HL-60 (cell line): Measurements from ENCODE around the gene SPTB.

Experiments used
- POLR2AphosphoS5 ChIP-seq: IDR thresholded peaks from 2 replicates; pipeline ENCODE4 v1.6.1; 2012; ENCODE audit warnings: low read depth
- TF ChIP-seq, protein P1 (sequence below): IDR thresholded peaks from one replicate; pipeline ENCODE4 v1.5.1; 2011; ENCODE audit warnings: low read length, control low read depth, inconsistent platforms; ENCODE audit not compliant: insufficient read depth

DNA sequence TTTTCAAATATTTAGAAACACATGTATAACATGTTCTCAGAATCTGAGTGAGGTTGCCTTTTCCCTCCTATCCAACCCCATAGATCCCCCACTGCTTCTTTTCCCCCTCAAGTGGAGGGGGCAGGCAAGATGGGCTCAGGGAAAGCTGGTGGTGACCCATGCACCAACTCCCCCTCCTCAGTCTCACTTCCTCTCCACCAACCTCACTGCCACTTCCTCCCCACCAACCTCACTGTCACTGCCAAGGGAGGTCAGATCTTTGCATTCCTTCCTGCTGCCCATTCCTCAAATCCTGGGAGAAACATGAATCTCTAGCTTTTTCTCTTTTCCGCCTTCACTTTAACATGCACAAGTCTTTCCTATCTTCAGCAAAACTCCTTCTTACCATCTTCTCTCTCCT, 48.7 kb downstream of the SPTB start:
- TF ChIP-seq, protein P1, sequence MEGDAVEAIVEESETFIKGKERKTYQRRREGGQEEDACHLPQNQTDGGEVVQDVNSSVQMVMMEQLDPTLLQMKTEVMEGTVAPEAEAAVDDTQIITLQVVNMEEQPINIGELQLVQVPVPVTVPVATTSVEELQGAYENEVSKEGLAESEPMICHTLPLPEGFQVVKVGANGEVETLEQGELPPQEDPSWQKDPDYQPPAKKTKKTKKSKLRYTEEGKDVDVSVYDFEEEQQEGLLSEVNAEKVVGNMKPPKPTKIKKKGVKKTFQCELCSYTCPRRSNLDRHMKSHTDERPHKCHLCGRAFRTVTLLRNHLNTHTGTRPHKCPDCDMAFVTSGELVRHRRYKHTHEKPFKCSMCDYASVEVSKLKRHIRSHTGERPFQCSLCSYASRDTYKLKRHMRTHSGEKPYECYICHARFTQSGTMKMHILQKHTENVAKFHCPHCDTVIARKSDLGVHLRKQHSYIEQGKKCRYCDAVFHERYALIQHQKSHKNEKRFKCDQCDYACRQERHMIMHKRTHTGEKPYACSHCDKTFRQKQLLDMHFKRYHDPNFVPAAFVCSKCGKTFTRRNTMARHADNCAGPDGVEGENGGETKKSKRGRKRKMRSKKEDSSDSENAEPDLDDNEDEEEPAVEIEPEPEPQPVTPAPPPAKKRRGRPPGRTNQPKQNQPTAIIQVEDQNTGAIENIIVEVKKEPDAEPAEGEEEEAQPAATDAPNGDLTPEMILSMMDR = no peak
- no peak for TF ChIP-seq POLR2AphosphoS5
